ENCODE data around the gene SLC6A6.
"Not testable (repeated sequence)": the region's sequence is repeated elsewhere in the genome, so short reads cannot be mapped to it uniquely, and the experiment has no call there.

SLC6A6 gene

GRCh38 chr3:14510838-14511622 lies 108.6 kb downstream of the SLC6A6 start:
- DNase-seq (ENCODE audit: insufficient read length, low spot score) (no peak), FAIRE-seq (no peak)
- TF ChIP-seq POU2F2 (IDR thresholded peaks at IDR 0.05; ENCODE audit: low read depth, low read length) (no peak), SPI1 (IDR thresholded peaks at IDR 0.05; ENCODE audit: low read depth, low read length) (no peak), PAX5 (IDR thresholded peaks at IDR 0.05; ENCODE audit: insufficient read depth, low read length, severe bottlenecking) (no peak), TAF1 (IDR thresholded peaks at IDR 0.05; ENCODE audit: low read depth, low read length) (no peak)

- FAIRE-seq = no peak
- TF ChIP-seq TAF1 (IDR thresholded peaks at IDR 0.05; ENCODE audit: low read depth, low read length) (no peak), POLR2AphosphoS5 (IDR thresholded peaks at IDR 0.05; ENCODE audit: low read depth, low read length) (no peak), SPI1 (IDR thresholded peaks at IDR 0.05; ENCODE audit: low read depth, low read length) (no peak), POLR2A (IDR thresholded peaks at IDR 0.05; ENCODE audit: low read depth, low read length) (no peak), PAX5 (IDR thresholded peaks at IDR 0.05; ENCODE audit: insufficient read depth, low read length, severe bottlenecking) (no peak), POU2F2 (IDR thresholded peaks at IDR 0.05; ENCODE audit: low read depth, low read length) (no peak)
- DNase-seq (ENCODE audit: insufficient read length, low spot score) = no peak
Observed at GRCh38 chr3:14511623-14512280, 109.3 kb downstream of the SLC6A6 start.

GRCh38 chr3:14512281-14512941 lies 110.0 kb downstream of the SLC6A6 start:
- TF ChIP-seq POLR2AphosphoS5 (IDR thresholded peaks at IDR 0.05; ENCODE audit: low read depth, low read length) (no peak), SPI1 (IDR thresholded peaks at IDR 0.05; ENCODE audit: low read depth, low read length) (no peak), POU2F2 (IDR thresholded peaks at IDR 0.05; ENCODE audit: low read depth, low read length) (no peak), PAX5 (IDR thresholded peaks at IDR 0.05; ENCODE audit: insufficient read depth, low read length, severe bottlenecking) (no peak), TAF1 (IDR thresholded peaks at IDR 0.05; ENCODE audit: low read depth, low read length) (no peak), POLR2A (IDR thresholded peaks at IDR 0.05; ENCODE audit: low read depth, low read length) (no peak)
- DNase-seq (ENCODE audit: insufficient read length, low spot score) (no peak), FAIRE-seq (no peak)

GRCh38 chr3:14512942-14513327 lies 110.5 kb downstream of the SLC6A6 start:
- TF ChIP-seq POLR2AphosphoS5 (IDR thresholded peaks at IDR 0.05; ENCODE audit: low read depth, low read length) (no peak), TAF1 (IDR thresholded peaks at IDR 0.05; ENCODE audit: low read depth, low read length) (no peak), PAX5 (IDR thresholded peaks at IDR 0.05; ENCODE audit: insufficient read depth, low read length, severe bottlenecking) (no peak), POLR2A (IDR thresholded peaks at IDR 0.05; ENCODE audit: low read depth, low read length) (no peak), POU2F2 (IDR thresholded peaks at IDR 0.05; ENCODE audit: low read depth, low read length) (no peak), SPI1 (IDR thresholded peaks at IDR 0.05; ENCODE audit: low read depth, low read length) (no peak)
- FAIRE-seq (no peak), DNase-seq (ENCODE audit: insufficient read length, low spot score) (no peak)

- FAIRE-seq (no peak), DNase-seq (ENCODE audit: insufficient read length, low spot score) (no peak)
- no peak for TF ChIP-seq POU2F2 (IDR thresholded peaks at IDR 0.05; ENCODE audit: low read depth, low read length)
- TF ChIP-seq PAX5 (IDR thresholded peaks at IDR 0.05; ENCODE audit: insufficient read depth, low read length, severe bottlenecking) = no peak
- TF ChIP-seq SPI1 (IDR thresholded peaks at IDR 0.05; ENCODE audit: low read depth, low read length) = no peak
- TF ChIP-seq TAF1 (IDR thresholded peaks at IDR 0.05; ENCODE audit: low read depth, low read length) = no peak
- TF ChIP-seq POLR2A (IDR thresholded peaks at IDR 0.05; ENCODE audit: low read depth, low read length) = no peak
- no peak for TF ChIP-seq POLR2AphosphoS5 (IDR thresholded peaks at IDR 0.05; ENCODE audit: low read depth, low read length)
Observed at GRCh38 chr3:14513566-14514322, 111.3 kb downstream of the SLC6A6 start.

- no peak for DNase-seq (ENCODE audit: insufficient read length, low spot score)
- FAIRE-seq = no peak
- no peak for TF ChIP-seq POU2F2 (IDR thresholded peaks at IDR 0.05; ENCODE audit: low read depth, low read length)
Observed at GRCh38 chr3:14514323-14514720, 111.9 kb downstream of the SLC6A6 start.

- FAIRE-seq; DNase-seq (ENCODE audit: insufficient read length, low spot score): not testable (repeated sequence)
Observed at GRCh38 chr3:14515526-14515925, 113.1 kb downstream of the SLC6A6 start.

- no peak for DNase-seq (ENCODE audit: insufficient read length, low spot score)
- TF ChIP-seq PAX5 (IDR thresholded peaks at IDR 0.05; ENCODE audit: insufficient read depth, low read length, severe bottlenecking) (no peak), POLR2A (IDR thresholded peaks at IDR 0.05; ENCODE audit: low read depth, low read length) (no peak), SPI1 (IDR thresholded peaks at IDR 0.05; ENCODE audit: low read depth, low read length) (no peak), POLR2AphosphoS5 (IDR thresholded peaks at IDR 0.05; ENCODE audit: low read depth, low read length) (no peak), POU2F2 (IDR thresholded peaks at IDR 0.05; ENCODE audit: low read depth, low read length) (no peak), TAF1 (IDR thresholded peaks at IDR 0.05; ENCODE audit: low read depth, low read length) (no peak)
- FAIRE-seq = no peak
Observed at GRCh38 chr3:14516738-14517345, 114.4 kb downstream of the SLC6A6 start.
